HEK293 (cell line): ENCODE measurements around the gene ADO.

Experiments used
- CTCF ChIP-seq: fragments of 450-650 bp; formaldehyde crosslinking; IDR thresholded peaks from 2 replicates; pipeline ENCODE4 v1.5.1; 2016; ENCODE audit warnings: missing biosample characterization, missing genetic modification characterization
- GLIS1 ChIP-seq: fragments of 450-650 bp; formaldehyde crosslinking; IDR thresholded peaks from 2 replicates; pipeline ENCODE4 v1.5.1; 2016; ENCODE audit warnings: missing biosample characterization, missing genetic modification characterization
- GLIS2 ChIP-seq: fragments of 450-650 bp; formaldehyde crosslinking; IDR thresholded peaks from 2 replicates; pipeline ENCODE4 v1.5.1; 2016; ENCODE audit warnings: missing biosample characterization, missing genetic modification characterization
- KLF1 ChIP-seq: fragments of 450-650 bp; formaldehyde crosslinking; IDR thresholded peaks from 2 replicates; pipeline ENCODE4 v1.5.1; 2016; ENCODE audit warnings: missing biosample characterization, missing genetic modification characterization
- KLF16 ChIP-seq: fragments of 450-650 bp; formaldehyde crosslinking; IDR thresholded peaks from 2 replicates; pipeline ENCODE4 v1.5.1; 2017; ENCODE audit warnings: missing biosample characterization, missing genetic modification characterization
- KLF7 ChIP-seq: fragments of 450-650 bp; formaldehyde crosslinking; IDR thresholded peaks from 2 replicates; pipeline ENCODE4 v1.5.1; 2016; ENCODE audit warnings: missing biosample characterization, missing genetic modification characterization, borderline replicate concordance
- MYNN ChIP-seq: fragments of 450-650 bp; formaldehyde crosslinking; IDR thresholded peaks from 2 replicates; pipeline ENCODE4 v1.5.1; 2016; ENCODE audit warnings: missing biosample characterization, missing genetic modification characterization, borderline replicate concordance
- PATZ1 ChIP-seq: fragments of 450-650 bp; formaldehyde crosslinking; IDR thresholded peaks from 2 replicates; pipeline ENCODE4 v1.5.1; 2016; ENCODE audit warnings: missing biosample characterization, missing genetic modification characterization
- PRDM10 ChIP-seq: fragments of 450-650 bp; formaldehyde crosslinking; IDR thresholded peaks from 2 replicates; pipeline ENCODE4 v1.5.1; 2016; ENCODE audit warnings: missing biosample characterization, missing genetic modification characterization
- REST ChIP-seq: fragments of 450-650 bp; formaldehyde crosslinking; IDR thresholded peaks from 2 replicates; pipeline ENCODE4 v1.5.1; 2016; ENCODE audit warnings: missing biosample characterization, missing genetic modification characterization
- SP2 ChIP-seq: fragments of 450-650 bp; formaldehyde crosslinking; IDR thresholded peaks from 2 replicates; pipeline ENCODE4 v1.5.1; 2016; ENCODE audit warnings: missing biosample characterization, missing genetic modification characterization
- SP7 ChIP-seq: fragments of 450-650 bp; formaldehyde crosslinking; IDR thresholded peaks from 2 replicates; pipeline ENCODE4 v1.5.1; 2016; ENCODE audit warnings: missing biosample characterization, missing genetic modification characterization
- WT1 ChIP-seq: fragments of 450-650 bp; formaldehyde crosslinking; IDR thresholded peaks from 2 replicates; pipeline ENCODE4 v1.5.1; 2016; ENCODE audit warnings: missing biosample characterization, missing genetic modification characterization
- ZNF335 ChIP-seq: fragments of 450-650 bp; formaldehyde crosslinking; conservative IDR thresholded peaks from 2 replicates; pipeline ENCODE4 v1.5.1; 2016; ENCODE audit warnings: missing biosample characterization, missing genetic modification characterization
- ZNF37A ChIP-seq: fragments of 450-650 bp; IDR thresholded peaks from 2 replicates; pipeline ENCODE4 v1.5.1; 2018; ENCODE audit warnings: missing biosample characterization, missing genetic modification characterization
- ZNF416 ChIP-seq: fragments of 450-650 bp; formaldehyde crosslinking; IDR thresholded peaks from 2 replicates; pipeline ENCODE4 v1.5.1; 2016; ENCODE audit warnings: missing biosample characterization, missing genetic modification characterization
- ZNF426 ChIP-seq: fragments of 450-650 bp; formaldehyde crosslinking; IDR thresholded peaks from 2 replicates; pipeline ENCODE4 v1.5.1; 2017; ENCODE audit warnings: missing biosample characterization, missing genetic modification characterization, mild to moderate bottlenecking, inconsistent platforms, moderate library complexity
- ZNF48 ChIP-seq: fragments of 450-650 bp; formaldehyde crosslinking; IDR thresholded peaks from 2 replicates; pipeline ENCODE4 v1.5.1; 2016; ENCODE audit warnings: missing biosample characterization, missing genetic modification characterization
- ZNF510 ChIP-seq: fragments of 450-650 bp; formaldehyde crosslinking; IDR thresholded peaks from 2 replicates; pipeline ENCODE4 v1.5.1; 2018; ENCODE audit warnings: mild to moderate bottlenecking, missing genetic modification characterization, missing biosample characterization; ENCODE audit not compliant: insufficient replicate concordance
- ZNF777 ChIP-seq: fragments of 450-650 bp; formaldehyde crosslinking; IDR thresholded peaks from 2 replicates; pipeline ENCODE4 v1.5.1; 2017; ENCODE audit warnings: missing biosample characterization, missing genetic modification characterization, borderline replicate concordance
- TF ChIP-seq, protein P1 (sequence below): fragments of 450-650 bp; formaldehyde crosslinking; IDR thresholded peaks from 2 replicates; pipeline ENCODE4 v1.5.1; 2017; ENCODE audit warnings: missing biosample characterization, missing genetic modification characterization
- TF ChIP-seq, protein P2 (sequence below): fragments of 450-650 bp; formaldehyde crosslinking; IDR thresholded peaks from 2 replicates; pipeline ENCODE4 v1.5.1; 2016; ENCODE audit warnings: missing biosample characterization, missing genetic modification characterization
- TF ChIP-seq, protein P3 (sequence below): fragments of 450-650 bp; formaldehyde crosslinking; IDR thresholded peaks from 2 replicates; pipeline ENCODE4 v1.5.1; 2016; ENCODE audit warnings: missing biosample characterization, missing genetic modification characterization

The ADO gene

DNA sequence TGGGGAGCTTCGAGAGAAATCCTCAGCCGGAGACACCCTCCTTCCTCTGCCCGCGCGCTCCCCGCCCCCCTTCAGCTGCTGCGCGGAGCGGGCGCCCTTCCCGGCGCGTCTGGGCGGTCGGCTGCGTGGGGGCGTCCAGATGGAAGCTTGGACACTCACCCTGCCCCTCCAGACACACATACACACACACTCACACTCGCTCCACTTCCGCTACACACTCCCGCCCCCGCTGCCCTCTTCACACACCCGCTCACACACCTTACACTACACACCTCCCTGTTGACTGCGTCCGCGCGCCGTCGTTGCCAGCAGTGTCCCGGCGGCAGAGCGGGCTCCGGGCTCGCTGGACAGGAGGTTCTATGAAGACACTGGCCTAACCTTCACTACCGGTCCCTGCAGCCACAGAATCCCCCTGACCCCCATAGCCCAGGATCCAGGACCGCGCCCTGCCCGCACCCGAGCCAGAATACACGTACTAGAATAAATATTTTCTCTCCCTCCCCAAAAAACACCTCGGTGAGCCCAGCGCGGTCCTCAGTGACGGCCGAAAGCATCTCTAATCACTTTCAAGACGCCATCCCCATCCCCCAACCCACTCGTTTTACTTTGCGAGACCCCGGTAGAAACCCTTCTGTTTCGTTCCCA is 12.7 kb downstream of the ADO start (continued):
- TF ChIP-seq PRDM10 (tag by site-specific recombination) (peak; percentile 41), CTCF (no peak), KLF7 (tag by site-specific recombination) (peak; percentile 66; the same call in 1 of the 2 replicates), ZNF416 (tag by site-specific recombination) (no peak), ZNF48 (no peak), WT1 (tag by site-specific recombination) (0 out of 2 replicates have a peak, but pooled peaks have one; percentile 44), PATZ1 (tag by site-specific recombination) (peak; percentile 97), ZNF37A (tag by site-specific recombination) (no peak), REST (tag by site-specific recombination) (peak; percentile 61; the same call in 1 of the 2 replicates), KLF16 (tag by site-specific recombination) (peak; percentile 86), ZNF335 (tag by site-specific recombination) (peak; percentile 46; the same call in 1 of the 2 replicates), SP2 (peak; percentile 87), ZNF510 (no peak), KLF1 (tag by site-specific recombination) (peak; percentile 42; the same call in 1 of the 2 replicates), MYNN (tag by site-specific recombination) (peak; percentile 63; the same call in 1 of the 2 replicates), ZNF426 (tag by site-specific recombination) (no peak), GLIS1 (tag by site-specific recombination) (peak; percentile 62), SP7 (tag by site-specific recombination) (peak; percentile 65), GLIS2 (peak; percentile 86), ZNF777 (tag by site-specific recombination) (peak; percentile 92)
- TF ChIP-seq, protein P1, sequence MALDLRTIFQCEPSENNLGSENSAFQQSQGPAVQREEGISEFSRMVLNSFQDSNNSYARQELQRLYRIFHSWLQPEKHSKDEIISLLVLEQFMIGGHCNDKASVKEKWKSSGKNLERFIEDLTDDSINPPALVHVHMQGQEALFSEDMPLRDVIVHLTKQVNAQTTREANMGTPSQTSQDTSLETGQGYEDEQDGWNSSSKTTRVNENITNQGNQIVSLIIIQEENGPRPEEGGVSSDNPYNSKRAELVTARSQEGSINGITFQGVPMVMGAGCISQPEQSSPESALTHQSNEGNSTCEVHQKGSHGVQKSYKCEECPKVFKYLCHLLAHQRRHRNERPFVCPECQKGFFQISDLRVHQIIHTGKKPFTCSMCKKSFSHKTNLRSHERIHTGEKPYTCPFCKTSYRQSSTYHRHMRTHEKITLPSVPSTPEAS: peak; percentile 82
- TF ChIP-seq, protein P2, sequence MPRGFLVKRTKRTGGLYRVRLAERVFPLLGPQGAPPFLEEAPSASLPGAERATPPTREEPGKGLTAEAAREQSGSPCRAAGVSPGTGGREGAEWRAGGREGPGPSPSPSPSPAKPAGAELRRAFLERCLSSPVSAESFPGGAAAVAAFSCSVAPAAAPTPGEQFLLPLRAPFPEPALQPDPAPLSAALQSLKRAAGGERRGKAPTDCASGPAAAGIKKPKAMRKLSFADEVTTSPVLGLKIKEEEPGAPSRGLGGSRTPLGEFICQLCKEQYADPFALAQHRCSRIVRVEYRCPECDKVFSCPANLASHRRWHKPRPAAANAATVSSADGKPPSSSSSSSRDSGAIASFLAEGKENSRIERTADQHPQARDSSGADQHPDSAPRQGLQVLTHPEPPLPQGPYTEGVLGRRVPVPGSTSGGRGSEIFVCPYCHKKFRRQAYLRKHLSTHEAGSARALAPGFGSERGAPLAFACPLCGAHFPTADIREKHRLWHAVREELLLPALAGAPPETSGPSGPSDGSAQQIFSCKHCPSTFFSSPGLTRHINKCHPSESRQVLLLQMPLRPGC (tag by site-specific recombination): 0 out of 2 replicates have a peak, but pooled peaks have one; percentile 52
- TF ChIP-seq, protein P3, sequence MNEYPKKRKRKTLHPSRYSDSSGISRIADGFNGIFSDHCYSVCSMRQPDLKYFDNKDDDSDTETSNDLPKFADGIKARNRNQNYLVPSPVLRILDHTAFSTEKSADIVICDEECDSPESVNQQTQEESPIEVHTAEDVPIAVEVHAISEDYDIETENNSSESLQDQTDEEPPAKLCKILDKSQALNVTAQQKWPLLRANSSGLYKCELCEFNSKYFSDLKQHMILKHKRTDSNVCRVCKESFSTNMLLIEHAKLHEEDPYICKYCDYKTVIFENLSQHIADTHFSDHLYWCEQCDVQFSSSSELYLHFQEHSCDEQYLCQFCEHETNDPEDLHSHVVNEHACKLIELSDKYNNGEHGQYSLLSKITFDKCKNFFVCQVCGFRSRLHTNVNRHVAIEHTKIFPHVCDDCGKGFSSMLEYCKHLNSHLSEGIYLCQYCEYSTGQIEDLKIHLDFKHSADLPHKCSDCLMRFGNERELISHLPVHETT (tag by site-specific recombination): 0 out of 2 replicates have a peak, but pooled peaks have one; percentile 24
